Muscle of leg (tissue), 11 donors: Measurements from ENCODE around the gene ASB12. TPM values are rescaled to one million over a fixed set of nuclear protein-coding genes. Genes with fewer than 3 reads are reported as not detected.

Experiments used
- DNase-seq: peaks from one replicate; pipeline ENCODE4 v3.0.0; 2013
- H3K27ac ChIP-seq: one replicate; pipeline ENCODE4 v1.5.1; 2013; ENCODE audit warnings: mild to moderate bottlenecking, low read length, control low read depth
- H3K27me3 ChIP-seq: one replicate; pipeline ENCODE4 v1.6.1; 2013; ENCODE audit warnings: low read length; ENCODE audit not compliant: control insufficient read depth, insufficient read depth
- H3K36me3 ChIP-seq: one replicate; pipeline ENCODE4 v1.6.1; 2013; ENCODE audit warnings: low read length; ENCODE audit not compliant: control insufficient read depth, insufficient read depth
- H3K4me1 ChIP-seq: one replicate; pipeline ENCODE4 v1.6.1; 2013; ENCODE audit warnings: low read length; ENCODE audit not compliant: control insufficient read depth, insufficient read depth
- H3K4me3 ChIP-seq: one replicate; pipeline ENCODE4 v1.5.1; 2013; ENCODE audit warnings: low read length, control low read depth
- H3K9me3 ChIP-seq: replicated peaks from 2 replicates; pipeline ENCODE4 v1.6.1; 2013; ENCODE audit warnings: low read depth, low read length; ENCODE audit not compliant: control insufficient read depth
- WGBS: methylation state at CpG from one replicate; pipeline ENCODE4 v1.1.5; 2013; ENCODE audit warnings: missing lambda C conversion rate; ENCODE audit not compliant: insufficient coverage; 5-methylcytosine and 5-hydroxymethylcytosine counted together
- polyA plus RNA-seq, 8 donors: library from polyadenylated mRNA; unstranded; fragments of 120-200 nt; gene quantifications; one replicate each; pipeline versions ENCODE4 v1.2.1 to v1.2.3, GENCODE V29; 2013; ENCODE audit warnings: inconsistent platforms in 1 of 8, low replicate concordance in 1 of 8; ENCODE audit not compliant: insufficient read length in 8 of 8, insufficient read depth in 1 of 8
- total RNA-seq: library from RNA; stranded (reverse); fragments of 120-200 nt; gene quantifications from one replicate; pipeline ENCODE4 v1.2.4, GENCODE V29; 2013

ASB12 gene
- total and polyA plus RNA-seq, 9 donors, result 9.5 to 22.3 (median 19.0) TPM

DNA sequence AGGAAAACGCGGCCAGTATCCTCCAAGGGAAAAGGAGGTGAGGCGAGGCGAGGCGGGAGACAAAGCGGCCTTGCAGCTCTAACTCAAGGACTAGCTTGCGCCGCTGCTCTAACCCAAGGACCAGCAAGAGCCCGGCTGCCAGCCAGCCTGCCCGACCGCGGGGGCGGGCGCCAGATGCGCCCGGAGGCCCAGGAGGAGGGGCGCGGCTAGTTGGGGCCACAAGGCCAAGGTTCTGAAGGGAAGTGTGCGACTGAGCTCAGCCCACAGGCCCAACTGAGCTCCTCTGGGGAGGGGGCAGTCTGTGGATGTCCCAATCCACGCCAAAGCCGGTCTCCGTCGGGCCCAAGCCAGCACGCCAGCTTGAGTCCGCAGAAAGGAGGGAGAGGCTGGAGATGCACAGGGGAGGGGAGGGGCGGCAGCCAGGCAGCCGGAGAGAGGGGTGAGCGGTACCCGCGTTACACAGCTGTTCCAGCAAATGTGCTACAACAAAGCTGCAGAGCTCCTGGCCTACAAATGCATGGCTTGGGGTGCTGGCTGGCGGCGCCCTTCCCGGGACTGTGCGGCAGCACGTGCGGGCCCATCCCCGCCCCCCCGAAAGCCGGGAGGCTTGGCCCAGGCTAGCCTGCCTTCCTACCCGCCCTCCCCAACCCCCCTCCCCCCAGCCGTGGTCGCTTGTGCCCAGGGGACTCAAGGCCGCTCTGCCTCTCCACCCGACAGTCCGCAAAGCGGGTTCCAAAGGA lies 25.5 kb downstream of the ASB12 start:
- Histone ChIP-seq H3K9me3 (no peaks in the 10 kb centered on the region), H3K27ac (peak overlapping the region; percentile 91), H3K27me3 (no peaks in the 10 kb centered on the region), H3K36me3 (no peaks in the 10 kb centered on the region), H3K4me3 (peak overlapping the region; percentile 52), H3K4me1 (peaks cover 29% of the 10 kb centered on the region)
- DNase-seq, result peak; percentile 43
- WGBS, result 30% methylated on average over 33 of the region's 46 CpGs

GRCh38 chrX:64204252-64204651 lies 26.2 kb downstream of the ASB12 start:
- Histone ChIP-seq H3K27me3 (no peaks in the 10 kb centered on the region), H3K27ac (peak overlapping the region; percentile 91), H3K4me1 (peaks cover 31% of the 10 kb centered on the region), H3K4me3 (peak overlapping the region; percentile 52), H3K9me3 (no peaks in the 10 kb centered on the region), H3K36me3 (no peaks in the 10 kb centered on the region)
- 55% methylated on average over 20 of the region's 23 CpGs for WGBS
- DNase-seq, result peak; percentile 10

DNA sequence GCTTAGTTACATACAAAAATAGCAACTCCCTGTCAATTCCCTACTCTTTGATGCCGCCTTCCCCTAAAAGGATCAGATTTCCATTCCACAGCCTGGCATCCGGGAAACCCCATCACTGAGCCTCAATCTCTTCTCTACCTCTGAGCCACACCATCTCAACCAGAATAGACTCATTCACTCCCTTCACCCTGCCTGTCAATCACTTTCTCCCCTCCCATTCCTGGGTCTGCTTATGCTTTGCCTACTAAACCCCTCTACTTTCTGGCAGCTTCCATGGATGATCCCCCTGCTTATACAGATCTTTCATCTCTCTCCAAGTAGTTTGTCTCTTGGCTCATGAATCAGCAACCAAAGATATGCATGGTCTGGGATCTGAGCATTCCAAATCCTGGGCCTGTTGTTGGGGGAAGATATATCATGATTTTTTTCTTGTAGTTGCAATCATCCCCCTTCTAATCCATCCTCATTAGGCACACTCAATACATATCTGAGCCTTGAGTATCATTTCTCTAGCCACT lies 27.5 kb downstream of the ASB12 start:
- no peaks in the 10 kb centered on the region for H3K27me3 ChIP-seq
- H3K4me1 ChIP-seq, result peaks cover 31% of the 10 kb centered on the region
- no peak overlapping the region for H3K4me3 ChIP-seq
- H3K9me3 ChIP-seq, result no peaks in the 10 kb centered on the region
- H3K36me3 ChIP-seq, result no peaks in the 10 kb centered on the region
- WGBS, result 66% methylated on average over 2 of the region's 2 CpGs
- H3K27ac ChIP-seq, result no peak overlapping the region
- no peak for DNase-seq

- DNase-seq, result no peak
Observed at GRCh38 chrX:64198036-64198435, 32.4 kb downstream of the ASB12 start.

GRCh38 chrX:64196606-64197005 lies 33.8 kb downstream of the ASB12 start:
- Histone ChIP-seq H3K36me3 (peaks cover 14% of the 10 kb centered on the region), H3K4me1 (peaks cover 5% of the 10 kb centered on the region), H3K27ac (no peak overlapping the region), H3K9me3 (no peaks in the 10 kb centered on the region), H3K4me3 (no peak overlapping the region), H3K27me3 (no peaks in the 10 kb centered on the region)
- DNase-seq, result no peak
- whole genome bisulfite sequencing, result no CpG with 5 or more reads among the region's 3 CpGs

More at GRCh38 chrX:64198036-64198435, 32.4 kb downstream of the ASB12 start:
- H3K4me1 ChIP-seq, result peaks cover 14% of the 10 kb centered on the region
- H3K27me3 ChIP-seq, result no peaks in the 10 kb centered on the region
- H3K9me3 ChIP-seq, result no peaks in the 10 kb centered on the region
- H3K4me3 ChIP-seq, result no peak overlapping the region
- H3K36me3 ChIP-seq, result peaks cover 5% of the 10 kb centered on the region
- no peak overlapping the region for H3K27ac ChIP-seq

DNA sequence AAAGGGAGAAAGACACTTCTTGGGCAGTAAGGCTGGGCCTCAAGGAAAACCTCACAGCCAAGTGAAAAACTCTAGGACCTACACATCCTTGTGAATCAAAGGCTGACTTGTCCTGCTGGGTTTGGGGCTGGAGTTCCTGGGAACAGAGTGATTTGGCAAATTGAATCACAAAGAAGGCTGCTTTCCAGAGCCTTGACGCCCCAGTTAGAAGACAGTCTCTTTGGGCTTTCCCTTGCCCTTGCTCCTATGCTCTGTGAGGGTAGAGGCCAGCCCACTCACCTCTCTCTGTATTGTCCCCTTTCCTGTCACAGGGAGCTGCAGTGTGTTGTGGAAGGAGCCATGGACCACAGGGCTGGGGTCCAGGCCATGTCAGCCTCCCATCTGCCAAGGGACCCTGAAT lies 34.5 kb downstream of the ASB12 start:
- Histone ChIP-seq H3K4me1 (peaks cover 5% of the 10 kb centered on the region), H3K27ac (no peak overlapping the region), H3K4me3 (no peak overlapping the region), H3K9me3 (no peaks in the 10 kb centered on the region), H3K36me3 (peaks cover 22% of the 10 kb centered on the region), H3K27me3 (no peaks in the 10 kb centered on the region)
- WGBS, result no CpG with 5 or more reads among the region's 1 CpG
- DNase-seq, result no peak

- 73% methylated on average over 5 of the region's 5 CpGs for WGBS
- H3K36me3 ChIP-seq, result peaks cover 29% of the 10 kb centered on the region
- no peak for DNase-seq
Observed at GRCh38 chrX:64192673-64193072, 37.7 kb downstream of the ASB12 start.

GRCh38 chrX:64192040-64192439 lies 38.4 kb downstream of the ASB12 start:
- no peak for DNase-seq
- Histone ChIP-seq H3K4me1 (peaks cover 3% of the 10 kb centered on the region), H3K27ac (no peak overlapping the region), H3K36me3 (peaks cover 32% of the 10 kb centered on the region), H3K4me3 (no peak overlapping the region), H3K27me3 (no peaks in the 10 kb centered on the region), H3K9me3 (no peaks in the 10 kb centered on the region)
- WGBS, result 86% methylated on average over 3 of the region's 3 CpGs

More at GRCh38 chrX:64192673-64193072, 37.7 kb downstream of the ASB12 start:
- Histone ChIP-seq H3K4me3 (no peak overlapping the region), H3K9me3 (no peaks in the 10 kb centered on the region), H3K27ac (no peak overlapping the region), H3K4me1 (peaks cover 3% of the 10 kb centered on the region), H3K27me3 (no peaks in the 10 kb centered on the region)

DNA sequence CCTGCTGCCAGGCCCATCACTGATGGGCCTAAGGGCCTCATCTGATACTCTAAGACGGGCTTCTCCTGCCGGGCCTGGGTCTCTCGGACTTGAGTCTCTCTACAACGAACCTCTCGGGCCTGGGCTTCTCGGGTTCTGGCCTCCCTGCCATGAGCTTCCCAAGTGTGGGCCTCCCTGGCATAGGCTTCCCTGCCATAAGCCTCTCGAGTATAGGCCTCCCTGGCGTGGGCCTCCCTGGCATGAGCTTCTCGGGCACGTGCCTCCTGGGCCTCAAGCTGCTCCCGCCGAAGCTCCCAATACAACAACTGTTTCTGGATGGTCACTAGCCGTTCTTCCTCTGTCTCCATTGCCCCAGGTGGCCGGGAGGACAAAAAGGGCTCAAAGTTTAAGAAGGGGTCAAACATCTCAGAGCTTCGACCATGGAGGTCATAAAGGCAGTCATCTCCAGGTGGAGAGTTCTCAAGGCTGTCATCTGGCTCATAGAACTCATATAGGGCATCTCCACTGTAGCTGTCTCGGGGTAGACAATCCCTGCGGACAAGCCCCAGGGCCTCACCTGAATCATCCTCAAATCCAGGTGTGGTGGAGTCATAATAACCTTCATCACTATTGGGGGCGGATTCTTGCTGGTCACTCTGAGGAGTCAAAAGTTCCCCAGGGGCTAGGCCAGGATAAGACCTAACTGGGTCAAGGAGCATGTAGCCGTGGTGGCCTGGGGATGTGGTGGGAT lies 39.0 kb downstream of the ASB12 start:
- Histone ChIP-seq H3K4me3 (no peak overlapping the region), H3K27me3 (no peaks in the 10 kb centered on the region), H3K27ac (no peak overlapping the region), H3K9me3 (no peaks in the 10 kb centered on the region), H3K4me1 (peaks cover 3% of the 10 kb centered on the region), H3K36me3 (peaks cover 27% of the 10 kb centered on the region)
- no peak for DNase-seq
- WGBS, result 83% methylated on average over 15 of the region's 19 CpGs

DNA sequence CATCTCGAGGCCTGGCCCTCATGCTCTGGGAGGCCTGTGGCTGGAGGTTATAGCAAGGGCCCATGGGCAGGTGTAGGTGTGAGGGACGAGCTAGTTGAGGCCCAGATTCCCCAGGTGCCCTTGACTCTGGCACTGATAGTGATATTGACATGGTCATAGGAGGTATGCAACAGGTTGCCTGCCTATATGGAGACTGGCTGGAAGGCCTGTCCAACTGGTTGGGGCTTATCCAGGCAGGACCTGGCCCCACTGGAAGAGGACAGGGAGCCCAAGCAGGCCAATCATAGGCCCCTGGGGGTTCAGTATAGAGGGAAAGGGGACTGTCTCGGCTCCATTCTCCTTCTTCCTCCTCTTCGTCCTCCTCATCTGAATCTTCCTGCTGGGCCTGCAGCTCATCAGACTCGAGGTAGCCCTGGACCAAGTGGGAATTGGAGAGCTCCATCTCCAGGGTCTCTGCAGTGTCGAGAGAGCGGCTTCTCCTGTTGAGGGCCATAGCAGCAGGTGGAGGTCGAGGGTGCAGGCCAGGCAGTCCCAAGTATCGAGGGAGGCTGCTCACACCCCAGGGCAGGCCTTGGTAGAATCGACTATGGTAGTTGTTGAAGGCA lies 40.2 kb downstream of the ASB12 start:
- Histone ChIP-seq H3K4me3 (no peak overlapping the region), H3K27me3 (no peaks in the 10 kb centered on the region), H3K36me3 (peaks cover 27% of the 10 kb centered on the region), H3K27ac (no peak overlapping the region), H3K9me3 (no peaks in the 10 kb centered on the region), H3K4me1 (peaks cover 3% of the 10 kb centered on the region)
- no peak for DNase-seq
- WGBS, result 73% methylated on average over 6 of the region's 10 CpGs
